ENCODE data around the gene APOA1. TPM values are rescaled to one million over a fixed set of nuclear protein-coding genes. Genes with fewer than 3 reads are reported as not detected.

The APOA1 gene
- total RNA-seq, 1 experiment from 2014 or later: not detected

DNA sequence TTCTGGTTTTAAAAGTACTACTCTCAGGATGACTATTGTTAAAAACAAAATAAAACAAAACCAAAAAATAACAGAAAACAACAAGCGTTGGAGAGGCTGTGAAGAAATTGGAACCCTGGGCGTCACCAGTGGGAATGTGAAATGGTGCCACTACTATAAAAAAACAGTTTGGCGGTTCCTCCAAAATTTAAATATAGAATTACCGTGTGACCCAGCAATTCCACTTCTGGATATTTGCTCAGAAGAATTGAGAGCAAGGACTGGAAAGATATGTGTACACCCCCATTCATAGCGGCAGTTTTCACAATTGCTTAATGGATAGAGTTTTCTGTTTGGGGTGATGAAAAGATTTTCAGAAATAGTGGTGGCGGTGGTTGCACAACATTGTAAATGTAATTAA lies 22.9 kb downstream of the APOA1 start:
- no peak for DNase-seq
- no peaks in the 10 kb centered on the region for H3K9me2 ChIP-seq (ENCODE audit: insufficient read depth)
- no peaks in the 10 kb centered on the region for H3K27me3 ChIP-seq (ENCODE audit: insufficient read depth, low read depth)
- TF ChIP-seq, protein P1, sequence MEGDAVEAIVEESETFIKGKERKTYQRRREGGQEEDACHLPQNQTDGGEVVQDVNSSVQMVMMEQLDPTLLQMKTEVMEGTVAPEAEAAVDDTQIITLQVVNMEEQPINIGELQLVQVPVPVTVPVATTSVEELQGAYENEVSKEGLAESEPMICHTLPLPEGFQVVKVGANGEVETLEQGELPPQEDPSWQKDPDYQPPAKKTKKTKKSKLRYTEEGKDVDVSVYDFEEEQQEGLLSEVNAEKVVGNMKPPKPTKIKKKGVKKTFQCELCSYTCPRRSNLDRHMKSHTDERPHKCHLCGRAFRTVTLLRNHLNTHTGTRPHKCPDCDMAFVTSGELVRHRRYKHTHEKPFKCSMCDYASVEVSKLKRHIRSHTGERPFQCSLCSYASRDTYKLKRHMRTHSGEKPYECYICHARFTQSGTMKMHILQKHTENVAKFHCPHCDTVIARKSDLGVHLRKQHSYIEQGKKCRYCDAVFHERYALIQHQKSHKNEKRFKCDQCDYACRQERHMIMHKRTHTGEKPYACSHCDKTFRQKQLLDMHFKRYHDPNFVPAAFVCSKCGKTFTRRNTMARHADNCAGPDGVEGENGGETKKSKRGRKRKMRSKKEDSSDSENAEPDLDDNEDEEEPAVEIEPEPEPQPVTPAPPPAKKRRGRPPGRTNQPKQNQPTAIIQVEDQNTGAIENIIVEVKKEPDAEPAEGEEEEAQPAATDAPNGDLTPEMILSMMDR (conservative IDR thresholded peaks at IDR 0.05): no peak
- no peak for TF ChIP-seq EZH2 (IDR thresholded peaks at IDR 0.05; ENCODE audit: low read depth)
- no peak overlapping the region for H3K27ac ChIP-seq
- H3K36me3 ChIP-seq (ENCODE audit: low read depth): no peaks in the 10 kb centered on the region
- intact Hi-C loops (cut with micrococcal nuclease; ENCODE audit: unreplicated experiment): no loop called here
- H3K4me2 ChIP-seq: no peak overlapping the region
- H3K9me3 ChIP-seq (ENCODE audit: insufficient read depth, low read depth): no peaks in the 10 kb centered on the region
- H4K20me1 ChIP-seq (ENCODE audit: insufficient read depth): no peaks in the 10 kb centered on the region
- ChIA-PET POLR2A (ENCODE audit: unreplicated experiment) (no interaction called here), CTCF (no interaction called here)
- H3F3A ChIP-seq (ENCODE audit: insufficient read depth, low read depth): 0 out of 2 replicates have a peak, but pooled peaks cover 3% of the 10 kb centered on the region
- no peak overlapping the region for H2AFZ ChIP-seq
- no peak overlapping the region for H3K4me3 ChIP-seq
- no peaks in the 10 kb centered on the region for H3K4me1 ChIP-seq (replicated peaks; ENCODE audit: insufficient read depth)
- no peaks in the 10 kb centered on the region for H3K79me2 ChIP-seq (ENCODE audit: low read depth)
- BruUV-seq (replicated peaks): no TSS peak

DNA sequence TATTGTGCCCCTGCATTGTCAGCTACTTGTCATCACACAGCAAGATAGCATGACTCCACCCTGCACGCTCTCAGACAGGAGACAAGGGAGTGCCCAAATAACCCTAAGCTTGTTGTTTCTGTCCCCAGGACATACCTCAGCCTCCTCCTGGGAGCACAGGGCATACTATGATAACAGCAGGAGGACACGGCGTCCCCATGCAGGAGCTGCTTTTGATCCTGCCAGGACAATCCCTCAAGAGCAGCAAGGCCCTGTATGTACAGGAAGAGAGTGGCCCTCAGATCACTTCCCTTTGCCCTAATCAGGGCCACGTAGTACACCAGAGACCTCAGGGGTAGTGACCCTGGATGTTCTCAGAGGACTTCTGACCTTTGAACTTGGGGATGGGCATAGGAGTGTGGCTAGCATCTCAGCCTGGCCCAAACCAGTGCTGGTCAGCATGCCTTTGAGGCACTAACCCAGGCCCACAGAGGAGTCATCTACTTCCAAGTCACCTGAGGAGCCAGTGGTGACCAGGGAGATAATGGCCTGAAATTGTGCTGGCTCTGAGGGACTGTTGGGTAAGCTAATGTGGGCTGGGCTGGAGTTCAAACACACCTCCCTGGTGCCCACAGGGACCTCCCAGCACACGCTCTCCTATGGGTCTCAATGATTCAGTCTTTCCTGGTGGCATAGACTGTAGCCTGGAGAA lies 23.5 kb downstream of the APOA1 start:
- H3K79me2 ChIP-seq (ENCODE audit: low read depth): no peaks in the 10 kb centered on the region
- H3K36me3 ChIP-seq (ENCODE audit: low read depth): no peaks in the 10 kb centered on the region
- H3K9me2 ChIP-seq (ENCODE audit: insufficient read depth): no peaks in the 10 kb centered on the region
- ChIA-PET POLR2A (ENCODE audit: unreplicated experiment) (no interaction called here), CTCF (no interaction called here)
- TF ChIP-seq, protein P1 (conservative IDR thresholded peaks at IDR 0.05): no peak
- TF ChIP-seq EZH2 (IDR thresholded peaks at IDR 0.05; ENCODE audit: low read depth): no peak
- no peak overlapping the region for H2AFZ ChIP-seq
- no peaks in the 10 kb centered on the region for H3K4me1 ChIP-seq (replicated peaks; ENCODE audit: insufficient read depth)
- H4K20me1 ChIP-seq (ENCODE audit: insufficient read depth): no peaks in the 10 kb centered on the region
- no peak for DNase-seq
- no TSS peak for BruUV-seq (replicated peaks)
- H3F3A ChIP-seq (ENCODE audit: insufficient read depth, low read depth): 0 out of 2 replicates have a peak, but pooled peaks cover 3% of the 10 kb centered on the region
- intact Hi-C loops (cut with micrococcal nuclease; ENCODE audit: unreplicated experiment): no loop called here
- no peak overlapping the region for H3K27ac ChIP-seq
- no peaks in the 10 kb centered on the region for H3K27me3 ChIP-seq (ENCODE audit: insufficient read depth, low read depth)
- no peak overlapping the region for H3K4me2 ChIP-seq
- H3K9me3 ChIP-seq (ENCODE audit: insufficient read depth, low read depth): no peaks in the 10 kb centered on the region
- no peak overlapping the region for H3K4me3 ChIP-seq

DNA sequence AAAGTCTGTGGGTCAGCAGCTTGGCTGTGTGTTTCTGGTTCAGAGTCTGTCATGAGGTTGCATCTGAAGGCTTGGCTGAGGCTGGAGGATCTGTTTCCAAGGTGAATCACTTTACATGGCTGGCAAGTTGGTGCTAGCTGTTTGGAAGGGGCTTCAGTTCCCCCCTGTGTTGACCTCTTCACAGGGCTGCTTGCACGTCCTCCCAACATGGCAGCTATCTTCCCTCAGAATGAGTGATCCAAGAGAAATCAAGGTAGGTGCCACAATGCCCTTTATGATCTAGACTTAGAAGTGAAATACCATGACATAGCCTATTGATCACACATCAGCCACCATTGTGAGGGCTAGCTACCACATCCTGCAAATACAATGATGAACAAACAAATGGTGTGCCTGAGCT lies 24.3 kb downstream of the APOA1 start:
- Histone ChIP-seq H3K36me3 (ENCODE audit: low read depth) (no peaks in the 10 kb centered on the region), H3K4me2 (no peak overlapping the region), H3K4me3 (no peak overlapping the region), H3K27me3 (ENCODE audit: insufficient read depth, low read depth) (no peaks in the 10 kb centered on the region), H3K27ac (no peak overlapping the region), H3F3A (ENCODE audit: insufficient read depth, low read depth) (0 out of 2 replicates have a peak, but pooled peaks cover 3% of the 10 kb centered on the region), H3K9me2 (ENCODE audit: insufficient read depth) (no peaks in the 10 kb centered on the region), H3K4me1 (replicated peaks; ENCODE audit: insufficient read depth) (no peaks in the 10 kb centered on the region), H2AFZ (no peak overlapping the region), H3K79me2 (ENCODE audit: low read depth) (no peaks in the 10 kb centered on the region), H4K20me1 (ENCODE audit: insufficient read depth) (no peaks in the 10 kb centered on the region), H3K9me3 (ENCODE audit: insufficient read depth, low read depth) (no peaks in the 10 kb centered on the region)
- no peak for DNase-seq
- TF ChIP-seq EZH2 (IDR thresholded peaks at IDR 0.05; ENCODE audit: low read depth): no peak
- TF ChIP-seq, protein P1 (conservative IDR thresholded peaks at IDR 0.05): no peak
- BruUV-seq (replicated peaks): no TSS peak
- ChIA-PET POLR2A (ENCODE audit: unreplicated experiment) (interaction anchor here (0.6 kb wide), 1 partner anchor 303 kb away, joined by 6 read pairs; no protein-coding TSS in a partner anchor), CTCF (no interaction called here)
- intact Hi-C loops (cut with micrococcal nuclease; ENCODE audit: unreplicated experiment): no loop called here

Measured in PC-9 (cell line).